Peyer's patch (tissue), 4 donors: ENCODE measurements around the gene TBC1D22B.

Experiments used
- POLR2A ChIP-seq, 2 donors: fragments of 450-650 bp; IDR thresholded peaks; one replicate each; pipeline ENCODE4 v1.5.1; 2017; ENCODE audit warnings: antibody characterized with exemption in 2 of 2, mild to moderate bottlenecking in 2 of 2, moderate library complexity in 2 of 2
- TF ChIP-seq, protein P1 (sequence below), 6 experiments: fragments of 450-650 bp in 4 of 6; fragments of 200-600 bp in 2 of 6; sonication (generic) in 1 of 6; IDR thresholded peaks; one replicate each; pipeline ENCODE4 v1.5.1; 2017 to 2019; ENCODE audit warnings: antibody characterized with exemption in 6 of 6, mild to moderate bottlenecking in 3 of 6, moderate library complexity in 1 of 6

DNA sequence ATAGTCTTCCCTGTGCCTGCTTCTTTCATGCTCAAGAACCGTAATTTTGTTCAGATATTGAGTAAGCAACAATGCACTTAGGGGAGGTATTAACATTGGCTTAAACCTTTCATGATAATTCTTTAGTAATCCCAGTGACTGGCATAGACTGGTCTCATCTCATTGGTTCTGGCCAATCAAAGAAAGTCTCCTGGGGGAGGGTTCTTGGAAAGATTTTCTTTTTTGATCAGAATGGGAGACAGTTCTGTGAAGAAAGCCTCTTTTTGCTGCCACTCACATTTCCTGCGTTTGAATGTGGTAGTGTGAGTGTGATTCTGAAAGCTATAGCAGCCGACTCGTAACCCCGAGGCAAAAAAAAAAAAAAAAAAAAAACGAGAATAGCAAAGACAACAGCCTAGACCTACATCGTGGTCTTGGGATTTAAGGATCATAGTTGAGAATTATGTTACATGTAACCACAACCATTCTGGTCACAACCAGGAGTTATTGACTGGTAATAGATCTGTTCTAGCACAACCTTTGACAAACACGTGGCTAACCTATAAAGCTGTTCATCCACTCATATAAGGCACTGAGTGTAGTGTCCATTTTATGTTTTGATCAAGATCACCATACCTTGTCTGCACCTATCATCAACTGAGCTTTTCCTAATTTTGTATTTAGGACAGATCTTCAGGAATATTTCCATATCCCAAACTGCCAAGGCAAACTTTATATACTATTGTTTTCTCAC, 15.4 kb downstream of the TBC1D22B start:
- no peak for TF ChIP-seq POLR2A (IDR thresholded peaks at IDR 0.05)
- TF ChIP-seq, protein P1, sequence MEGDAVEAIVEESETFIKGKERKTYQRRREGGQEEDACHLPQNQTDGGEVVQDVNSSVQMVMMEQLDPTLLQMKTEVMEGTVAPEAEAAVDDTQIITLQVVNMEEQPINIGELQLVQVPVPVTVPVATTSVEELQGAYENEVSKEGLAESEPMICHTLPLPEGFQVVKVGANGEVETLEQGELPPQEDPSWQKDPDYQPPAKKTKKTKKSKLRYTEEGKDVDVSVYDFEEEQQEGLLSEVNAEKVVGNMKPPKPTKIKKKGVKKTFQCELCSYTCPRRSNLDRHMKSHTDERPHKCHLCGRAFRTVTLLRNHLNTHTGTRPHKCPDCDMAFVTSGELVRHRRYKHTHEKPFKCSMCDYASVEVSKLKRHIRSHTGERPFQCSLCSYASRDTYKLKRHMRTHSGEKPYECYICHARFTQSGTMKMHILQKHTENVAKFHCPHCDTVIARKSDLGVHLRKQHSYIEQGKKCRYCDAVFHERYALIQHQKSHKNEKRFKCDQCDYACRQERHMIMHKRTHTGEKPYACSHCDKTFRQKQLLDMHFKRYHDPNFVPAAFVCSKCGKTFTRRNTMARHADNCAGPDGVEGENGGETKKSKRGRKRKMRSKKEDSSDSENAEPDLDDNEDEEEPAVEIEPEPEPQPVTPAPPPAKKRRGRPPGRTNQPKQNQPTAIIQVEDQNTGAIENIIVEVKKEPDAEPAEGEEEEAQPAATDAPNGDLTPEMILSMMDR (IDR thresholded peaks at IDR 0.05) = no peak
